Muscle of leg (tissue), 11 donors: ENCODE data around the gene KIAA0930. TPM values are rescaled to one million over a fixed set of nuclear protein-coding genes. Genes with fewer than 3 reads are reported as not detected.
"Not testable (repeated sequence)": the region's sequence is repeated elsewhere in the genome, so short reads cannot be mapped to it uniquely, and the experiment has no call there.

ENCODE experiments used
- DNase-seq: peaks from one replicate; pipeline ENCODE4 v3.0.0; 2013
- H3K27ac ChIP-seq: one replicate; pipeline ENCODE4 v1.5.1; 2013; ENCODE audit warnings: mild to moderate bottlenecking, low read length, control low read depth
- H3K27me3 ChIP-seq: one replicate; pipeline ENCODE4 v1.6.1; 2013; ENCODE audit warnings: low read length; ENCODE audit not compliant: control insufficient read depth, insufficient read depth
- H3K36me3 ChIP-seq: one replicate; pipeline ENCODE4 v1.6.1; 2013; ENCODE audit warnings: low read length; ENCODE audit not compliant: control insufficient read depth, insufficient read depth
- H3K4me1 ChIP-seq: one replicate; pipeline ENCODE4 v1.6.1; 2013; ENCODE audit warnings: low read length; ENCODE audit not compliant: control insufficient read depth, insufficient read depth
- H3K4me3 ChIP-seq: one replicate; pipeline ENCODE4 v1.5.1; 2013; ENCODE audit warnings: low read length, control low read depth
- H3K9me3 ChIP-seq: replicated peaks from 2 replicates; pipeline ENCODE4 v1.6.1; 2013; ENCODE audit warnings: low read depth, low read length; ENCODE audit not compliant: control insufficient read depth
- WGBS: methylation state at CpG from one replicate; pipeline ENCODE4 v1.1.5; 2013; ENCODE audit warnings: missing lambda C conversion rate; ENCODE audit not compliant: insufficient coverage; 5-methylcytosine and 5-hydroxymethylcytosine counted together
- polyA plus RNA-seq, 8 donors: library from polyadenylated mRNA; unstranded; fragments of 120-200 nt; gene quantifications; one replicate each; pipeline versions ENCODE4 v1.2.1 to v1.2.3, GENCODE V29; 2013; ENCODE audit warnings: inconsistent platforms in 1 of 8, low replicate concordance in 1 of 8; ENCODE audit not compliant: insufficient read length in 8 of 8, insufficient read depth in 1 of 8
- total RNA-seq: library from RNA; stranded (reverse); fragments of 120-200 nt; gene quantifications from one replicate; pipeline ENCODE4 v1.2.4, GENCODE V29; 2013

Gene KIAA0930
- total and polyA plus RNA-seq, 9 donors: 11.7 to 23.4 (median 15.4) TPM

- DNase-seq: peak; percentile 87
- no peak overlapping the region for H3K4me3 ChIP-seq
- H3K9me3 ChIP-seq: no peaks in the 10 kb centered on the region
- peaks cover 34% of the 10 kb centered on the region for H3K4me1 ChIP-seq
- 8% methylated on average over 11 of the region's 17 CpGs for WGBS
- peaks cover 5% of the 10 kb centered on the region for H3K27me3 ChIP-seq
- H3K27ac ChIP-seq: peak overlapping the region; percentile 42
- no peaks in the 10 kb centered on the region for H3K36me3 ChIP-seq
Measured at GRCh38 chr22:45263463-45264269, 23.0 kb upstream of the KIAA0930 start.

GRCh38 chr22:45262931-45263462 is 22.3 kb upstream of the KIAA0930 start:
- no peaks in the 10 kb centered on the region for H3K36me3 ChIP-seq
- peaks cover 5% of the 10 kb centered on the region for H3K27me3 ChIP-seq
- no peaks in the 10 kb centered on the region for H3K9me3 ChIP-seq
- H3K27ac ChIP-seq: no peak overlapping the region
- H3K4me1 ChIP-seq: peaks cover 32% of the 10 kb centered on the region
- DNase-seq: no peak
- 64% methylated on average over 12 of the region's 14 CpGs for WGBS
- no peak overlapping the region for H3K4me3 ChIP-seq

- Histone ChIP-seq H3K4me3 (no peak overlapping the region), H3K36me3 (no peaks in the 10 kb centered on the region), H3K27me3 (no peaks in the 10 kb centered on the region), H3K9me3 (no peaks in the 10 kb centered on the region), H3K27ac (no peak overlapping the region), H3K4me1 (peaks cover 30% of the 10 kb centered on the region)
- WGBS: 62% methylated on average over 11 of the region's 13 CpGs
- no peak for DNase-seq
Measured at GRCh38 chr22:45262195-45262930, 21.7 kb upstream of the KIAA0930 start.

DNA sequence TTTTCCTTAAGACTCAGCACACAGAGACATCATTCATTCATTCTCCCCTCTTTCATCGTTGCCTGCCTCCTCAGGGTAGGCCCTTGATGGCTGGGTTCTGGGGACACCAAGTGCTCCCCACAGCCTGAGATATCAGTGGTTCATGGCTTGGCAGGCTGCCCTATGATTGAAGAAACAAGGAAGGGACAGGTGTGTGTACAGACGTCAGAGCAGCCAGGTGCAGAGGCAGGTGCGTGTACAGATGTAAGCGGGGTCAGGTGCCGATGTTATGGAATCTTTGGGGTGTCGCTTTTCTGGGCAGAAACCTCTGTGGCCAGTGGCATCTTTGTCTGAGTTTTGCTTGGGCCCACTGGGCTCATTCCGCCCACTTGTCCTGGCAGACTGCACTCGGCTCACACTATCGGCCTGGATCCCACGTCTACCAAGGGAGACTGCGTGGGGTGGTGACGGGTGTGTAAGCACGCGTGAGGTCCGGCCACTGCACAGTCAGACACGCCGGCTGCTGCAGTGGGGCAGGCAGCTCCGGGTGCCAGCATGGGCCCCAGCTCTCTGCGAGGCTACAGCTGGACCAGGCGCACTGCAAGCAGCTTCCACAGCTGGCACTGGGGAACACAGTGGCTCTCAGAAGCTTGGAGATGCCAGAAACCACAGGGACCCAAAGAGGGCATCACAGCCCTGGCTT is 20.9 kb upstream of the KIAA0930 start:
- WGBS: 64% methylated on average over 17 of the region's 20 CpGs
- Histone ChIP-seq H3K9me3 (no peaks in the 10 kb centered on the region), H3K27me3 (no peaks in the 10 kb centered on the region), H3K27ac (no peak overlapping the region), H3K4me1 (peaks cover 30% of the 10 kb centered on the region), H3K4me3 (no peak overlapping the region), H3K36me3 (no peaks in the 10 kb centered on the region)
- no peak for DNase-seq

DNA sequence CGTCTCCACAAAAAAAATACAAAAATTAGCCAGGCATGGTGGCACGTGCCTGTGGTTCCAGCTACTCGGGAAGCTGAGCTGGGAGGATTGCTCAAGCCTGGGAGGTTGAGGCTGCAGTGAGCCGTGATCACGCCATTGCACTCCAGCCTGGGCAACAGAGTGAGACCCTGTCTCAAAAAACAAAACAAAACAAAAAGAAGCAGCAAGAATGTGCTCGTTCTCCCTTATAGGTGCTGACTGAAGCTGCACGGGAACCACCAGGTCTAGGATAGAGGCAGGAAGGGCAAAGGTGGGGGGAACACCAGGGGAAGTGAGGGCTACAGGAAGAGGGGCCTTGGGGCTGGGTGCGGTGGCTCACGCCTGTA is 19.7 kb upstream of the KIAA0930 start:
- not testable (repeated sequence) for H3K27me3 ChIP-seq, H3K4me3 ChIP-seq, H3K36me3 ChIP-seq, H3K27ac ChIP-seq, DNase-seq, H3K9me3 ChIP-seq
- WGBS: 61% methylated on average over 4 of the region's 9 CpGs
- H3K4me1 ChIP-seq: peaks cover 30% of the 10 kb centered on the region

- DNase-seq: no peak
- WGBS: 51% methylated on average over 7 of the region's 10 CpGs
- H3K27ac ChIP-seq: no peak overlapping the region
- H3K4me3 ChIP-seq: no peak overlapping the region
- no peaks in the 10 kb centered on the region for H3K36me3 ChIP-seq
- H3K4me1 ChIP-seq: peaks cover 30% of the 10 kb centered on the region
- H3K27me3 ChIP-seq: no peaks in the 10 kb centered on the region
- H3K9me3 ChIP-seq: no peaks in the 10 kb centered on the region
Measured at GRCh38 chr22:45259754-45260394, 19.2 kb upstream of the KIAA0930 start.

DNA sequence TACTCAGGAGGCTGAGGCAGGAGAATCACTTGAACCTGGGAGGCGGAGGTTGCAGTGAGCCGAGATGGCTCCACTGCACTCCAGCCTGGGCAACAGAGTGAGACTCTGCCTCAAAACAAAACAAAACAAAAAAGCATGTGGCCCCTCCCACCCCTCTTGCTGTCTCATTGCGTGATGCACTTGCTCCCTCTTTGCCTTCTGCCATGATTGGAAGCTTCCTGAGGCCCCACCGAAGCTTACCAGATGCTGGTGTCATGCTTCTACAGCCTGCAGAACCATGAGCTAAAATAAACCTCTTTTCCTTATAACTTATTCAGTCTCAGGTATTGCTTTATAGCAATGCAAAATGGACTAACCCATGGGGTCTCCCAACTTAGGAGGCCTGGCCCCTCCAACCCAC is 17.2 kb upstream of the KIAA0930 start:
- not testable (repeated sequence) for H3K27me3 ChIP-seq, H3K9me3 ChIP-seq, H3K36me3 ChIP-seq, DNase-seq, H3K4me3 ChIP-seq, H3K27ac ChIP-seq
- whole genome bisulfite sequencing: 92% methylated on average over 4 of the region's 4 CpGs
- H3K4me1 ChIP-seq: peaks cover 16% of the 10 kb centered on the region

DNA sequence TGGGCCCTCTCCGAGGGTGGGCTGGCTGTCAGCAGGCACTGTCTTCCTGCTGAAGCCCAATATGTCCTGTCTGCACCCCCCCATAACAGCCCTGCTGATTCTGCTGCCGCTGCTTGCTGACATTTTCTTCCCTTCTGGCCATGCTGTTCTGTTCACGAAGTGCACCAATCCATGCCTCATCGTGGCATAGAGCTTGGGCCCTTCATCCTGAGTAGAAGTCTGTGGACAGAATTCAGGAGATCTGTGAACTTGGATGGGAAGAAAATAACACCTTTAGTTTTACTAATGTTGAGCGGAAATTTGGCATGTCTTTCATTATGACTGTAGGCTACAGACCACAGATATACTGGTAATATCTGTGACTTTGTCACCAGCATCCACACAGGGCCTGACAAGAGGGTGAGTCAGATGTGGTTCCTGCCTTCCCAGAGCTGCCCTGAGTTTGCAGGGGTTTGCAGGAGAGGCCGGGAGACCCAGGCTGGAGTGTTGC is 14.1 kb upstream of the KIAA0930 start:
- no peaks in the 10 kb centered on the region for H3K4me1 ChIP-seq
- DNase-seq: no peak
- H3K9me3 ChIP-seq: no peaks in the 10 kb centered on the region
- no peaks in the 10 kb centered on the region for H3K27me3 ChIP-seq
- H3K27ac ChIP-seq: no peak overlapping the region
- H3K36me3 ChIP-seq: no peaks in the 10 kb centered on the region
- H3K4me3 ChIP-seq: no peak overlapping the region
- WGBS: 80% methylated on average over 3 of the region's 6 CpGs

GRCh38 chr22:45254388-45254787 is 13.7 kb upstream of the KIAA0930 start:
- no peak for DNase-seq
- WGBS: 80% methylated on average over 2 of the region's 7 CpGs
- no peaks in the 10 kb centered on the region for H3K27me3 ChIP-seq
- H3K9me3 ChIP-seq: no peaks in the 10 kb centered on the region
- H3K36me3 ChIP-seq: no peaks in the 10 kb centered on the region
- H3K4me1 ChIP-seq: no peaks in the 10 kb centered on the region
- H3K4me3 ChIP-seq: no peak overlapping the region
- no peak overlapping the region for H3K27ac ChIP-seq
